Measurements from ENCODE around the gene SH3GL1.
A peak's percentile ranks its signal among the peaks of the same experiment; 100 is the strongest.

GRCh38 chr19:4352701-4353121 is 47.6 kb downstream of the SH3GL1 start:
- TF ChIP-seq CTCF (IDR thresholded peaks at IDR 0.05; ENCODE audit: borderline replicate concordance, extremely low read depth, low read length, poor library complexity, severe bottlenecking) (peak; percentile 74), EZH2 (IDR thresholded peaks at IDR 0.05; ENCODE audit: borderline replicate concordance, low read depth, low read length, severe bottlenecking) (no peak)

All from DND-41 (cell line).